A549 treated with DMSO at 1 μM for 4 hours (cell line): Measurements from ENCODE around the gene TMEM109. TPM values are rescaled to one million over a fixed set of nuclear protein-coding genes. Genes with fewer than 3 reads are reported as not detected.

Source experiments
- total RNA-seq: library from RNA; stranded (reverse); fragments of 200-300 nt; extraction: Qiagen RNA extraction; gene quantifications from 5 replicates; pipeline ENCODE4 v1.2.3, GENCODE V29; 2022; ENCODE audit warnings: low read depth

TMEM109 gene, protein sequence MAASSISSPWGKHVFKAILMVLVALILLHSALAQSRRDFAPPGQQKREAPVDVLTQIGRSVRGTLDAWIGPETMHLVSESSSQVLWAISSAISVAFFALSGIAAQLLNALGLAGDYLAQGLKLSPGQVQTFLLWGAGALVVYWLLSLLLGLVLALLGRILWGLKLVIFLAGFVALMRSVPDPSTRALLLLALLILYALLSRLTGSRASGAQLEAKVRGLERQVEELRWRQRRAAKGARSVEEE
- 116 to 131 TPM (median 128 TPM) in 5 replicates for total RNA-seq

DNA sequence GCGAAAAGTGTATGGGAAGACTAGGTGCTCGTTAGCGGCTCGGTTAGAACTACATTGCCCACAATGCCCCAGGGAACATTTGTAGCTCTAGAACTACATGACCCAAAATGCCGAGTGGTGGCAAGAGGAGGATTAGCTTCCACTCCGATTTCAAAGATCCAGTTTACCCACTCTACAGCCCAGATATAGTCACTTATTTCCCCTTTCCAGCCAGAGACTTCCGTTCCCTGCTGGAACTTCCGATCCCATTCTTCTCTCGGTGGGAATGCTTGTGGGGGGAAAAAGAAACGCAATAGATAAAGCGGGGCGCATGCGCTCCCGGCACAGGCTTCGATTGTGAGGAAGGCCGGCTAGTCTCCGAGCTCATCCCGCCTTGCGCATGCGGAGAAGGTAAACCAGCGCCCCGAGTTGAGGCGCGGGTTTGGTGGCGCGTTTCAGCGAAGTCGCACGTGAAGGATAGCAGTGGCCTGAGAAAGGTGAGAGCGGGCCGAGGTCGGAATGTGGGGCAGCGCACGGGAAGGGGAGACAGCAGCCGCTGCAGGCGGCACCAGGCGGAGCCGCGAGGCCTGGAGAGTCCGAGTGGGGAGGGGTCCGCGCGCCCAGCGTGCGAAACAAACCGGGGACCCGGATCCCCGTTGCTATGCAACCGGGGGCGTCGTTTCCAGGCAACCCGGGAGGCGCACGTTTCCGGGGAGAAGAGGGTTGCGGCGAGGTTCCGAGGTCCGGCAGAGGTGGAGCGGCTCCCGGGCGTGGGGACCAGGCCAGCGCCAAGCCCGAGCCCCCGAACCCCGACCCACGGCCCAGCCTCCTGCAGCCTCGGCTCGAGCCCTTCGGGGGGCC is at the start of gene TMEM109:
TMEM109 (plus strand) TSS at position 366 of the 840 bp plus-strand sequence. CDS start 5,536 bp downstream, outside the sequence.

DNA sequence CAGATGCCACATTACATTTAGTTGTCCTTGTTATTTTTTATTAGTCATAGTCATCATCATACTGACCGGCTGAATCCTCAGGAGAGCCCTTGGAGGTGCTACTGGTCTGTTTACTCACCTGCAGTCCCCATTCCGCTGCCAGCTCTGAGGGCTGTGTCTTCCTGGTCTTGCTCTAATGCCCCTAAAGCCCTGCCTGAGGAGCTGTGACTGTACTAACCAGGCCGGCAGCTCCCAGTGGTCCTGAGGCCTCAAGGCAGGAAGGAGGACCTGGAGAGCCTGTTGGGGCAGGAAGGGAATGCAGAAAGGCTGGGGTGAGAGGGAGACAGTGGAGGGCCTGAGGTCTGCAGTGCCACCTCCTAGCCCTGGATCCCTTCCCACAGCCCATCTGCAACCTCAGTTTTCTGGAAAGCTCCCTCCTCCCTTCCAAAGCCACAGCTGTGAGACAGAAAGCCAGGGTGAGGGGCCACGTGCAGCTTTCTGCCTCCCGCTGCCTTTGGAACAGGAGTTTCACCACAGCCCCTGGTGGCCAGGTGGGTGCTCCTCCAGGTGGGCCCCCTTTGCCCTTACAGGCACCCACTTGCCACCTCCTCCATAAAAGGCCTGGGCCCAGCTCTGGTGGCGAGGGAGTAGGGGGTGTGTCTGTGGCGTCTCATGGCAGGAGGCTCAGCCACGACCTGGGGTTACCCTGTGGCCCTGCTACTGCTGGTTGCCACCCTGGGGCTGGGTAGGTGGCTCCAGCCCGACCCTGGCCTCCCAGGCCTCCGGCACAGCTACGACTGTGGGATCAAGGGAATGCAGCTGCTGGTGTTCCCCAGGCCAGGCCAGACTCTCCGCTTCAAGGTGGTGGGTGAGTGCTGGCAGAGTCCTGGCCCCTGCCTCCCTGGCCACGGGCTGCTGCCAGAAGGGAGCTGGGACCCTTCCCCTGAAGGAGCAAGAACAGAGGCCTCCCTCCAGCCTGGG is 46.8 kb upstream of the TMEM109 start, which contains the start of gene ZP1:
ZP1 (plus strand) TSS at position 632 of the 960 bp plus-strand sequence; CDS start at position 652, 20 bp downstream.

DNA sequence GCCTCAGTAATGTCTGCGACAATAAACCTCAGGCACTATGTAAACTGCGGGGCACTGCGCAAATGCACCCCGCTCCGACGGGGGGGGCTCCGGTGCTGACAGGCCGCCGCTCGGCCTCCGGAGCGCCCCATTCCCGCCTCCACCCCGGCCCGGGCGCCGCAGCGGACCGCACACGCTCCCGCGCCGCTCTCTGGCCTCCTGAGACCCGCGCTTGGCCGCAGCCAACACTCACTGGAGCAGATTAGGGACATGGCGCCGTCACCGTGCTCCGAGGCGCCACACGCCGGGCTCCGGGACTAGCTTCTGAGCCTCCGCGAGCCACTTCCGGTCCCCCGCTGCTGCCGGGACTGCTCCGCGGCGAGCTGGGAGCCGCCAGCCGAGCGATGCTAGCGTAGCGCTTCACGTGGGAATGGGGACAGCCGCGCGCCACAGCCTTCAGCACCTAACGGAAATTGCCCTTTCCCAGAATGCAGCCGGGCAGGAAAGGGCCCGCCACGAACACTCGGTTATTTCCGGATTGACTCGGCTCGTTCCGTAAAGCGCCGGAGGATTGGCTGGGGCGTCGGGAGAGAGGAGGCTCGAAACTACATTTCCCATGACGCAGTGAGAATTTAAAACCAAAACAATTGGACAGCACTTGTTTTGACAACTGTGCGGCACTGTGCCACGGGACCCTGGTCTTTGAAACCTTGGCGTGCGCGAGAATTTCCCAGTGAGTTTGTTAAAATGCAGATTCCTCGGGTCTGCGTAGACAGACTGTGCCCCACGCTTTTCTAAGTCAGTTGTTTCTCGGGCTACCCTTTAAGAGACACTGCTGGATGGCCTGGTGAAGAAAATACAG is 7.6 kb upstream of the TMEM109 start, which contains the start of gene PRPF19:
PRPF19 (minus strand) TSS at position 454 of the 841 bp plus-strand sequence; CDS start at position 251, 203 bp downstream.

DNA sequence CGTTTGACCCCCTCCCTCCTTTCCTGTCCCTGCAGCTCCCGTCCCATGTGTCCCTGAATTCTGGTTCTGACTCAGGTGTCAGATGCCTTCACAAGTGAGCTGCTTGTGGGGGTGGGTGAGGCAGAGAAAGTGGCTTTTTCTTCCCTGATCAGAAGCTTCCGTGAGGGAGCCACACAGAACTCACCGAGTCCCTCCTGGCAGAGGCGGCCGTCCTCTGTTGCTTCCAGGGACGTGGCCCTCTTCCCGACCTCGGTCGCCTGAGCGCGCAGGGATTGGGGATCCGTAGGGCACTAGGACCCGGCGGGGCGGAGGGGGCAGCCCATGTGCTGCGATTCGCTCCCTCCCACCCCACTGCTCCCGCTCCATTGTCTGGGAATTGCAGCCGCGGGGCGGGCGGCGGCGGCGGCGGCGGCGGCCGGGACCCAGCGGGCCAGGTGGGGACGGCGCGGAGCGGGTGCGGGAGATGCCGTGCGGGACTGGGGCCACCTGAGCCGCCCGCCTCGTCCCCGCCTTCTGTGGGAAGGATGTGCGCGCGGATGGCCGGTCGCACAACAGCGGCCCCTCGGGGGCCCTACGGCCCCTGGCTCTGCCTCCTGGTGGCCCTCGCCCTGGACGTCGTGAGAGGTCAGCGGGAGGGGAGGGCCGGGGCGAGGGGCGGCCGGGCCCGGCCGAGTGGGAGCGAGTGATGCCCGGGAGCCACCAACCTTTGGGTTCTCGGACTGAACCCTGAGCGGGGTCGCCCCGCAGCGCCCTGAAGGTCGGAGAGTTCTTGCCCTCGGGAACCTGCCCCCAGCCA is 10.3 kb downstream of the TMEM109 start, which contains the start of gene TMEM132A:
TMEM132A (plus strand) TSS at position 351 of the 796 bp plus-strand sequence; CDS start at position 525, 174 bp downstream.

DNA sequence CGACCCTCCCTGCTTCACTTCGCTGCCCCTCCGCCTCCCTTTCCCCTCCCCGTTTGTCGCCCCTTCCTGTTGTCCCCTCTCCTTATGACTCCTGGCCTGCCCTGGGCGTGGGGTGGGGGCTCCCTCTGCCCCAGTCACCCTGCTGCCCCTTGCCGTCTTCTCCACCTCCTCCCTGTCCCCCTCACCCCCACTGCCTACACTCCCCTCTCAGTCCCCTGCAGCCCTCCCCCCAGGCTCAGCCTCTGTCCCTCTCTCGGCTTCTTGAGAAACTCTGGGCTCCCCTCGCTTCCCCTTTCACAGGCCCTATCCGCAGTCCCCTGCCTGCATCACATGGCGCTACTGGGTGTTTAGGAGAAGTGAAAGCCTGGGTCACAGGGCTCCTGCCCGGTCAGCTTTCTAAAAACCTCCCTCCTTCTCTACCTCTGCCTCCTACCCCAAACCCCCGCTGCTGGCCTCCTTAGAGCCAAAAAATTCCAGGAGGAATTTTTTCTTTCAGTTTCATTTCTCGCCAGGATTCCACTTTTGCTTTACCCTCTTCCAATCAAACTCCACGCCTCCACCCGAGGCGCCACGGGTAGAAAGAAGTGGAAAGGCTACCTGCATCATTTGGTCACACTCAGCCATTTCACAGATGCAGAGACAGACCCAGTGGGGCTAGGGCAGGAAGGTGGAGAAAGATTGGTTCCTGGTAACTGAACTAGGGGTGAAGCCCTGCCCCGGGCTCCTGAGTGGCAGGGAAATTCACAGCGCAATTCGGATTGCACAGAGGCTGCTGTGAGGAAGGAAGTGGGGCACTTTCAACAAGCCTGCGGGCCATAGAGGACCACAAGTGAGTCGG is 38.2 kb downstream of the TMEM109 start, which contains the start of gene SLC15A3:
SLC15A3 (minus strand) TSS at position 273 of the 838 bp plus-strand sequence. CDS start 625 bp downstream, outside the sequence.

DNA sequence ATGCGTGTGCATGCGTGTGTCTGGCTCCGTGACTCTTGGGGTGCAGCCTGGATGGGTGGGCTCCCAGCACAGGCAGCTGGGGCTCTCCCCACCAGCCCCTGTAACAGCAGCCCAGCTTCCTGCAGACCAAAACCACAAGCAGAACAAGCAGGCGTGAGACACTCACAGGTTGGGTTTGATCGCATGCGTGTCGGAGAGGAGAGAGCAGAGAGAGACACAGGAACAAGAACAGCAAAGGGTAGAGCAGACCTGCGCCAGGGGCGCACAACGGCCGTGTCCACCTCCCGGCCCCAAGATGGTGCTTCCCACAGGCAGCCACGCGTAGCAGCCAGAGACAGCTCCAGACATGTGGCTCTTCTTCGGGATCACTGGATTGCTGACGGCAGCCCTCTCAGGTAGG is 57.6 kb downstream of the TMEM109 start, which contains the start of gene CD6:
CD6 (plus strand) TSS at position 161 of the 400 bp plus-strand sequence; CDS start at position 347, 186 bp downstream.

Other genes with a start within 250 kb of the TMEM109 start
- not detected in 5 replicates for gene MS4A8, start 214.5 kb upstream of the TMEM109 start, total RNA-seq
- not detected in 5 replicates for gene MS4A18, start 189.4 kb upstream of the TMEM109 start, total RNA-seq
- not detected in 5 replicates for gene MS4A15, start 157.3 kb upstream of the TMEM109 start, total RNA-seq
- not detected in 5 replicates for gene MS4A10, start 128.8 kb upstream of the TMEM109 start, total RNA-seq
- 92.7 to 113 TPM (median 102 TPM) in 5 replicates for gene CCDC86, start 72.0 kb upstream of the TMEM109 start, total RNA-seq
- 0.03 to 0.08 TPM (median 0.07 TPM) in 3 of 5 replicates, not detected in the others for gene PTGDR2, start 58.2 kb upstream of the TMEM109 start, total RNA-seq
- 0.09 to 0.58 TPM (median 0.16 TPM) in 5 replicates for gene ZP1, start 46.6 kb upstream of the TMEM109 start, total RNA-seq
- gene PRPF19, start 7.6 kb upstream of the TMEM109 start, total RNA-seq: 165 to 207 TPM (median 191 TPM) in 5 replicates
- gene TMEM132A, start 10.3 kb downstream of the TMEM109 start, total RNA-seq: 128 to 202 TPM (median 168 TPM) in 5 replicates
- gene SLC15A3, start 38.0 kb downstream of the TMEM109 start, total RNA-seq: not detected in 5 replicates
- gene CD6, start 57.5 kb downstream of the TMEM109 start, total RNA-seq: 0.06 to 0.47 TPM (median 0.15 TPM) in 5 replicates
- not detected in 5 replicates for gene CD5, start 188.3 kb downstream of the TMEM109 start, total RNA-seq
- gene VPS37C, start 247.3 kb downstream of the TMEM109 start, total RNA-seq: 15.8 to 20.5 TPM (median 19.2 TPM) in 5 replicates